Spleen (tissue), 11 donors: ENCODE data around the gene ALPP. TPM values are rescaled to one million over a fixed set of nuclear protein-coding genes. Genes with fewer than 3 reads are reported as not detected.

ENCODE experiments used
- DNase-seq: peaks from one replicate; pipeline ENCODE4 v3.0.0-alpha.2; 2020
- H3K27ac ChIP-seq, 8 donors: fragments of 200-600 bp; sonication (generic) in 7 of 8; 1 replicate in 4 of 8; 2 replicates in 4 of 8; pipeline versions ENCODE4 v1.5.0 to v1.8.0; 2016 to 2021; ENCODE audit warnings: inconsistent platforms in 4 of 8, mild to moderate bottlenecking in 4 of 8, moderate library complexity in 1 of 8
- H3K27me3 ChIP-seq, 7 donors: fragments of 200-600 bp; sonication (generic) in 6 of 7; replicated peaks in 1 of 7; 1 replicate in 4 of 7; 2 replicates in 3 of 7; pipeline versions ENCODE4 v1.5.0 to v1.8.0; 2016 to 2021; ENCODE audit warnings: inconsistent platforms in 3 of 7, mild to moderate bottlenecking in 1 of 7
- H3K36me3 ChIP-seq, 6 donors: fragments of 200-600 bp; sonication (generic) in 5 of 6; 1 replicate in 4 of 6; 2 replicates in 2 of 6; pipeline versions ENCODE4 v1.5.0 to v1.8.0; 2016 to 2021; ENCODE audit warnings: inconsistent platforms in 2 of 6
- H3K4me1 ChIP-seq, 6 donors: fragments of 200-600 bp; sonication (generic) in 5 of 6; 1 replicate in 3 of 6; 2 replicates in 3 of 6; pipeline versions ENCODE4 v1.5.0 to v1.8.0; 2016 to 2021; ENCODE audit warnings: inconsistent platforms in 3 of 6
- H3K4me3 ChIP-seq, 8 donors: fragments of 200-600 bp; sonication (generic) in 7 of 8; 1 replicate in 4 of 8; 2 replicates in 4 of 8; pipeline versions ENCODE4 v1.5.0 to v1.8.0; 2016 to 2021; ENCODE audit warnings: inconsistent platforms in 4 of 8, mild to moderate bottlenecking in 4 of 8, moderate library complexity in 2 of 8
- H3K9me3 ChIP-seq, 8 donors: fragments of 200-600 bp; sonication (generic) in 7 of 8; 1 replicate in 4 of 8; 2 replicates in 4 of 8; pipeline versions ENCODE4 v1.5.0 to v1.8.0; 2016 to 2021; ENCODE audit warnings: inconsistent platforms in 4 of 8
- CTCF ChIP-seq, 11 experiments: fragments of 200-600 bp in 7 of 11; fragments of 450-650 bp in 4 of 11; sonication (generic) in 4 of 11; IDR thresholded peaks in 8 of 11; conservative IDR thresholded peaks in 3 of 11; 1 replicate in 7 of 11; 2 replicates in 4 of 11; pipeline versions ENCODE4 v1.4.0 to v1.8.0; 2016 to 2021; ENCODE audit warnings: antibody characterized with exemption in 11 of 11, inconsistent platforms in 4 of 11, mild to moderate bottlenecking in 1 of 11
- POLR2A ChIP-seq, 3 donors: fragments of 450-650 bp; IDR thresholded peaks; one replicate each; pipeline ENCODE4 v1.5.1; 2017; ENCODE audit warnings: antibody characterized with exemption in 3 of 3, mild to moderate bottlenecking in 1 of 3
- POLR2AphosphoS5 ChIP-seq, 3 donors: sonication (generic); formaldehyde crosslinking; IDR thresholded peaks; one replicate each; pipeline ENCODE4 v1.5.1; 2017; ENCODE audit warnings: antibody characterized with exemption in 3 of 3
- WGBS, 5 donors: extraction: QIAGEN DNeasy Blood & Tissue Kit in 3 of 5; methylation state at CpG; one replicate each; pipeline versions ENCODE4 v1.1.5 to v1.1.7; 2013 to 2018; 5-methylcytosine and 5-hydroxymethylcytosine counted together
- intact Hi-C: fragments of 100-400 bp; cut with DNase I; formaldehyde crosslinking; loops from one replicate; pipeline ENCODE4 v1.15.0; 2023; ENCODE audit warnings: low total_unique reads
- polyA plus RNA-seq, 3 donors: library from polyadenylated mRNA; stranded (reverse); fragments of 200-250 nt; gene quantifications; one replicate each; pipeline ENCODE4 v1.2.1, GENCODE V29; 2013
- total RNA-seq, 7 donors: library from RNA; depleted of rRNA in 3 of 7; stranded (reverse); fragments of >200 nt in 3 of 7; fragmentation: NEBNext Ultra II Directional in 4 of 7; extraction: Animal tissue kit (Norgen Biotek cat#: 25700) in 4 of 7; gene quantifications; one replicate each; pipeline versions ENCODE4 v1.1.0 to v1.2.1, GENCODE V29; 2016 to 2021
- donor health status: healthy with polysubstance abuse.
- donor health status: DM: no; HTN: no; CAD: no; lungs with moderate emphysema.
- donor health status: DM: no; HTN: no; CAD: no.
- donor health status: Bipolar disorder and iron deficiency.
- donor health status: healthy.
- donor health status: DM: no; HTN: no; CAD: no.
- donor health status: DM: yes; HTN: yes; CAD: no.

The ALPP gene
- total and polyA plus RNA-seq, 10 donors = not detected

DNA sequence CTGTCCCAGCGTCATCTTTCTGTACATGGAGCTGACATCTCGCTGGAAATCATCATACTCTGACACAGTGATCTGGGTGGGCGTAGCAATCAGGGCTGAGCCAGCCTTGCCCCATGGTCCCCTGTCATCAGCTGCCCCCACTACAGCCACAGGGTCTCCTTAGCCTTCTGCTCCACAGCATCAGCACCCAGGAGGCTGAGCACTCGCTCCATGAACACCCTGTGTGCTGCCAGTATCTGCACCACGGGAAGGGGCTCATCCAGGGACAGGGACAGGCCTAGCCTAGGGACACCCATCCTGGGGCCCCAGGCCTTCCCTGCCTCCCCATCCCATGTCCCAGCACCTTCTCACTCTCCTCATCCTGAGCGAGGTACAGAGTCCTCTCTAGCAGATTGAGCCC is 39.5 kb downstream of the ALPP start:
- Histone ChIP-seq H3K27me3 (peaks cover 0 to 95% (median 46%) of the 10 kb centered on the region in 7 donors), H3K27ac (no peak overlapping the region), H3K4me1 (peaks cover 12 to 34% (median 27%) of the 10 kb centered on the region in 6 donors), H3K36me3 (no peaks in the 10 kb centered on the region), H3K4me3 (no peak overlapping the region), H3K9me3 (peaks cover 0 to 21% (median 10%) of the 10 kb centered on the region in 8 donors)
- intact Hi-C loops = no loop called here
- 60 to 79% (median 78%) methylated on average over 4 to 6 of the region's 6 CpGs for WGBS, 5 donors
- TF ChIP-seq POLR2A (IDR thresholded peaks at IDR 0.05) = no peak
- TF ChIP-seq POLR2AphosphoS5 (IDR thresholded peaks at IDR 0.05) = no peak
- TF ChIP-seq CTCF (IDR thresholded peaks at IDR 0.05 in 8 of 11, conservative IDR thresholded peaks at IDR 0.05 in 3 of 11) = no peak
- DNase-seq = peak; percentile 35

DNA sequence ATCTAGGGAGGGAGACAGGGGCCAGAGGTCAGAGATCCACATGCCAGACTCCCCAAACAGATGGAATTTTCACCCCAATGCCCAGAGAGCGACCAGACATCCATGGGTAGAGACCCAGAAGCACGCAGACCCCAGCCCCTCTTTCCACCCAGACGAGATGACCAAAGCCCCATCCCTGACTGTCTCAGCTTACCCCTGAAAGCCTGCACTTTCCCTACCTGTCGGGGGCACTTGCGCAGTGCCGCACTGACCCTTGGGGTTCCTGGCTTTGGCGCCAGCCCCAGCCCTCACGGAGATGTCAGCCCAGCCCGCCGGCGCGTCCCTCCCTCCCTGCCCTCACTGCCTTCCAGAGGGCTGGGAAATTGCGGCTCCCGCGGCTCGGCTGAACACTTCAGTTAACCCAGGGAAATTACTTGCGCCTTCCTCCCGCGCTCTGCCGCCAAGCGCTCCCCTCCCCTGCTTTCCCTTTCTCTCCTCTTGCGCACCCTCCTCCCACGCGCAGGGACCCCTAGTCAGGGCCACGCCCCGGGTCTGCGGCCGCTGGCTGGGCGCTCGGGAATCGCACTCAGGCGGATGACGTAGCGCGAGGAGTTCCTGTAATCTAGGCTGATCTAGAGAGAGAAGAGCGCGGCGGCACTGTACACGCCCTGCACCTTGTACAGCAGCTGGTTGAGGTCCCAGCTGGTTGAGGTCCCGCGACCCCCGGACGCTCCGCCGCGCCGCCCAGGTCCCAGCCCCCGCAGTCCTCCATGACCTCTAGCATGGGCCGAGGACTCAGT is 40.1 kb downstream of the ALPP start:
- peak; percentile 56 for DNase-seq
- Histone ChIP-seq H3K27me3 (peaks cover 0 to 93% (median 46%) of the 10 kb centered on the region in 7 donors), H3K27ac (no peak overlapping the region), H3K4me1 (peaks cover 12 to 34% (median 27%) of the 10 kb centered on the region in 6 donors), H3K9me3 (peaks cover 0 to 22% (median 10%) of the 10 kb centered on the region in 8 donors), H3K36me3 (no peaks in the 10 kb centered on the region), H3K4me3 (peak overlapping the region in 7 of 8 donors; percentile 17 to 57 (median 19))
- TF ChIP-seq POLR2A (IDR thresholded peaks at IDR 0.05) (no peak), CTCF (IDR thresholded peaks at IDR 0.05 in 8 of 11, conservative IDR thresholded peaks at IDR 0.05 in 3 of 11) (no peak), POLR2AphosphoS5 (IDR thresholded peaks at IDR 0.05) (no peak)
- WGBS, 5 donors = 2 to 5% (median 3%) methylated on average over 39 to 49 of the region's 49 CpGs
- intact Hi-C loops = no loop called here

DNA sequence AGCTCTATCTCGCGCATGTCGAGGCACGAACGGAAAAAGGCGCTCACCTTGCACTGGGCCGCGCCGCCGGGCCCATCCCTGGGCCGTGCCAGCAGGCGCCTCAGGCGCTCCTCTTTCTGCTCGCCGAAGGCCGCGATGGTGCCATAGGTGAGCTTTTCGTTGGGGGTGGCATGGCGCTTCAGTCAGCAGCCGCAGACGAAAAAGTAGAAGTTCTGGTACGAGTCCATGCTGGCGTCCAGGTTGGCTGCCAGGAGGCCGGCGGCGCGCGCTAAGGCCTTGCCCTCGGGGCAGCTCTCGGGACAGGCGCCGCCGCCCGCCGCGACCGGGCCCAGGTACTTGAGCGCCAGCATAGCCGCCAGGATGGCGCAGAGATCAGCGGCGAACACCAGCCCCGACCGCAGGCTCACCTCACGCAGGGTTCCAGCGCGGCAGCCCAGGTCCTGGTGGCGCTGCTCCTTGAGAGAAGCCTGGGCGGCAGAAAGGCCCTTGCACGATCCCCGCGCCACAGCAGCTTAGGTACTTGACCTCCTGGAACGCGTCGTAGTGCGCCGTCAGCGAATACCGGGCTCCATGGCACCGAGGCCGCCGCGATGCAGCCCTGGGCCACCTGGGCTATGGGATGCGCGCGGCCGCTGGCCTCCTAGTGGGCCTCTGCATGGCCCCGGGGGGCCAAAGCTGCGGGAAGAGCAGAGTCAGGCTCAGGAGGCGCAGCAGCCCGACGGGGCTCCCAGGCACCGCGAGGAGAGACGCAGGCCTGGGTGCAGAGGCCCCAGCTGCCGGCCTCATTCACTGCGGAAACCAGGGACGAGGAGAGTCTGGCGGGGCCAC is 40.9 kb downstream of the ALPP start:
- Histone ChIP-seq H3K27me3 (peaks cover 0 to 94% (median 46%) of the 10 kb centered on the region in 7 donors), H3K4me3 (peak overlapping the region in 7 of 8 donors; percentile 17 to 57 (median 19)), H3K27ac (no peak overlapping the region), H3K36me3 (no peaks in the 10 kb centered on the region), H3K4me1 (peaks cover 12 to 34% (median 27%) of the 10 kb centered on the region in 6 donors), H3K9me3 (peaks cover 0 to 22% (median 10%) of the 10 kb centered on the region in 8 donors)
- no peak for TF ChIP-seq POLR2AphosphoS5 (IDR thresholded peaks at IDR 0.05)
- TF ChIP-seq CTCF (IDR thresholded peaks at IDR 0.05 in 8 of 11, conservative IDR thresholded peaks at IDR 0.05 in 3 of 11) = peak in 1 of 11 experiments; percentile 15
- intact Hi-C loops = no loop called here
- DNase-seq = no peak
- 10 to 18% (median 14%) methylated on average over 23 to 79 of the region's 79 CpGs for WGBS, 5 donors
